GM21576 (cell line): ENCODE results near the gene DENND2A.
"Not testable (repeated sequence)": the region's sequence is repeated elsewhere in the genome, so short reads cannot be mapped to it uniquely, and the experiment has no call there.

Source experiments
- ATAC-seq: cut with Tn5 transposase; IDR thresholded peaks from one replicate; pipeline ENCODE4 v1.9.1; 2021; ENCODE audit warnings: mild to moderate bottlenecking, moderate library complexity; ENCODE audit not compliant: unreplicated experiment

Gene DENND2A

GRCh38 chr7:140674356-140674800, 33.8 kb upstream of the DENND2A start:
- no peak for ATAC-seq

- no peak for ATAC-seq
Measured at GRCh38 chr7:140673774-140674155, 33.2 kb upstream of the DENND2A start.

DNA sequence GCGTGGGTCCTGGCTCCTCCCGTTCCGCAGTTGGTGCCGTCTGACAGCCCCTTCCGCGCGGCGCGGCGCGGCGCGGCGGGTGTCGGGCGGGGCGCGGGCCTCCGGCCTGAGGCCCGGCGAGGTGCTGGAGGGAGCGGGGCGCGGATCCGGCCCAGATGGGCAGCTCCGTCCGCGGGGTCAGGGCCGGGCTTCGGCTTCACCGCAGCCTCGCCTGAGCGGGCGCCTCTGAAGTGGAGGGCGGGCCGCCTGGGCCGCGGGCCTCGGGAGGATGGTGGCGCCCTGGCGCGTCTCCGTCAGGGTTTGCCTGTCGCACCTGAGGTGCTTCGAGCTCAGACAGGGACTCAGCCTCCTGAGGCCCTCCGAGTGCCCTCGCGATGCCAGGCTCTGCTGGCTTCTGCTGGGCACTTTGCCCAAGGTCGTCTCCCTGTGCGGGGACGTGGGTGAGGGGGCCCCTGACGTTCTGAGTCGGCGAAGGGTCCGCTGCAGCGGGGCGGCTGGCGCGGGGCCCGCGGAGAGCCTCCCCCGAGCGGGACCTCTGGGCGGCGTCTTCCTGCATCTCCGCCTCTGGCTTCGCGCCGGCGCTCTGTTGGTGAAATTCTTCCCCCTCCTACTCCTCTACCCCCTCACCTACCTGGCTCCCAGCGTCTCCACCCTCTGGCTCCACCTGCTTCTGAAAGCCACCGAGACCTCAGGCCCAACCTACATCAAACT, 32.6 kb upstream of the DENND2A start:
- ATAC-seq = peak; percentile 23

GRCh38 chr7:140672382-140673062, 31.9 kb upstream of the DENND2A start, which contains the start of gene ADCK2:
Gene ADCK2 (plus strand): TSS chr7:140672945. CDS start chr7:140673331, 386 bp downstream.
- peak; percentile 49 for ATAC-seq

DNA sequence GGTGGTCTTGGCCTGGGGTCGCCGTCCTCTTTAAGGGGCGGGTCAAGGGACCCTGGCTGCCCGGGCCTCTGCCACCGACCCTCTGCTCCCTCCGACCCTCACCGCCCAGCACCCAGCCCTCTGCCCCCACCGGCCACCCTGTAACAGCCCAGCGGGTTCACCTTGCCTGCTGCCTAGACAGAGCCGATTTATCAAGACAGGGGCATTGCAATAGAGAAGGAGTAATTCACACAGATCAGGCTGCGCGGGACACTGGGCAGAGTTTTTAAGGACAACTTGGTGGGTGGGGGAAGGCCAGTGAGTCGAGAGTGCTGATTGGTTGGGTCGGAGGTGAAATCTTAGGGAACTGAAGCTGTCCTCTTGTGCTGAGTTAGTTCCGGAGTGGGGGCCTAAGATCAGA, 31.4 kb upstream of the DENND2A start:
- ATAC-seq = no peak

DNA sequence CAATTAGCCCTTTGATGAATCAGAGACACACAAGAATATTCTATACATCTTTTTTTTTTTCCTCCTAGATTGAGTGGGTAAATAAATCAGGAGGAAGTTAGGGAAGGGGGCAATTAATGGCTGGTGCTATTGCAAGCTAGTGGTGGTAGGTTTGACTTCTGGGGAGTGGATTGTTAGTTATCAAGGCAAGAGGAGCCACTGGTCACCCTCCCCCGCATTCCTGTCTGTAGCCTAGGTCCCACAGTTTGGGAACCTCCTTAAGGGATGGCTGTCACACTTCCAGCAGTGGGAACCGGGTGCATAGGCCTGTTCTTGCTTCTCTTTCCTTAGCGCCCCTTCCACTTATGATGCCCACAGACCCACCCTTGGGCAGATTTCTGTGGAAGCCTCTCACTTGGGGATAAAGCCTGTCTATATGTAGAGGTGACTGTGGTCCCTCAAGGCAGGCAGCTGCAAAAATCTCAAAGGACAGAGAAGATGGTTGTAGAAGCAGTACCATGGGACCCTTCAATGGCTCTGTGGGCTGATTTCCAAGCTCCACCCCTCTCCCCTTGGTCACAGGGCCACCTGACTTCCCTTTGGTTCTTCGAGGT, 29.8 kb upstream of the DENND2A start:
- no peak for ATAC-seq

DNA sequence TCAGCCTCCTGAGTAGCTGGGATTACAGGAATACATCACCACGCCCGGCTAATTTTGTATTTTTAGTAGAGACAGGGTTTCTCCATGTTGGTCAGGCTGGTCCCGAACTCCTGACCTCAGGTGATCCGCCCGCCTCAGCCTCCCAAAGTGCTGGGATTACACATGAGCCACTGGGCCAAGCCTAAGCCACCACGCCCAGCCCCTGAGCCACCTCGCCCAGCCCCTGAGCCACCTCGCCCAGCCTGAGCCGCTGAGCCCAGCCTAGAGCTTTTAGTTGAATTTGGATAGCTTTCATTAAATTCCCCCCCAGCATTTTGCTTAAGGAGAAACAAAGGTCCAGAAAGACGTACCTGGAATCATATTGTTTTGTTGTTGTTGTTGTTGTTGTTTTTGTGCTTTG, 29.2 kb upstream of the DENND2A start:
- not testable (repeated sequence) for ATAC-seq

DNA sequence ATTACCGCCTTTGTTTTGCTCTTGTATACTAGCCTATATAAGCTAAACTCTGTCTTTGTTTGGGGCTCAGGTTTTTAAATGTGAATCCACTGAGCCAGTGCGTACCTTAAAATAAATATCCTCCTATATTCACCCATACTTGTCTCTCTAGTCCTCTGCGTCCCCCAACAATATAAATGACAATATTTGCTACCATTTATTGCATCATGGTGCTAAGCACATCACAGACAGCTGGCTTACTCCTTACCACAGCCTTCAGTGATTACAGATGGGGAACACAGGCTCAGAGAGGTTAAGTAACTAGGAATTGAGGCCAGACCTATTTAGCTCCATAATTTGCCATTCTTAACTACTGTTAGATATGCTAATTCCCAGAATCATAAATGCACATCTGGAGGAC, 28.7 kb upstream of the DENND2A start:
- ATAC-seq = no peak

- no peak for ATAC-seq
Measured at GRCh38 chr7:140668641-140669040, 28.0 kb upstream of the DENND2A start.

- no peak for ATAC-seq
Measured at GRCh38 chr7:140667476-140667875, 26.9 kb upstream of the DENND2A start.

DNA sequence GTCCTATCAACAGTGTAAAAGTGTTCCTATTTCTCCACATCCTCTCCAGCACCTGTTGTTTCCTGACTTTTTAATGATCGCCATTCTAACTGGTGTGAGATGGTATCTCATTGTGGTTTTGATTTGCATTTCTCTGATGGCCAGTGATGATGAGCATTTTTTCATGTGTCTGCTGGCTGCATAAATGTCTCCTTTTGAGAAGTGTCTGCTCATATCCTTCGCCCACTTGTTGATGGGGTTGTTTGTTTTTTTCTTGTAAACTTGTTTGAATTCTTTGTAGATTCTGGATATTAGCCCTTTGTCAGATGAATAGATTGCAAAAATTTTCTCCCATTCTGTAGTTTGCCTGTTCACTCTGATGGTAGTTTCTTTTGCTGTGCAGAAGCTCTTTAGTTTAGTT, 22.3 kb upstream of the DENND2A start:
- ATAC-seq = not testable (repeated sequence)

DNA sequence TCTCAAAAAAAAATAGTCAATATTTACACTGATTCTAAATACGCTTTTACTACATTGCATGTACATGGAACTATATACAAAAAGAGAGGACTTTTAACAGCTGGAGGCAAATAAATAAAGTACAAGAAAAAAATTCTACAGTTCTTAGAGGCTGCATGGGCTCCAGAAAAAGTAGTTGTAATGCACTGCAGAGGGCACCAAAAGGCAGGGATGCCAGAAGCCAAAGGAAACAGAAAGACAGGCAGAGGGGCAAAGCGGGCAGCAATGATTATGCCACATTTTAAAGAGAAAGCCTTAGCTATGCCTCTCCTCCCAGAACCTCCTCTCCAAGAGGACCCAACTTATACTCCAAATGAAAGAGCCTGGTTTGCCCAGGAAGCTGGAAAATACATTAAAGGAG, 20.5 kb upstream of the DENND2A start:
- ATAC-seq = no peak

DNA sequence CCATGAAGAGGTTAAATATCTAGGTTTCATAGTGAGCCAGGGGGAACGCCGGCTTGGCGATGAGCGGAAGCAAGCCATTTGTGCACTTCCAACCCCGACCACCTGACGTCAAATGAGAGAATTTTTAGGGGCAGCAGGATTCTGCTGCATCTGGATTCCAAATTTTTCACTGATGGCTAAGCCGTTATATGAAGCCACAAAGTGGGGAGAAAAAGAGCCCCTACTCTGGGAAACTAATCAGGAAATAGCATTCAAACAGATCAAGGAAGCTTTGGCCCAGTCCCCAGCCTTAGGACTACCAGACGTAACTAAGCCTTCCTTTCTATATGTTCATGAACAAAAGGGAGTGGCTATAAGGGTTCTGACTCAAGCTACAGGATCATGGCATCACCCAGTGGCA, 19.2 kb upstream of the DENND2A start:
- ATAC-seq = no peak

GRCh38 chr7:140657891-140658290, 17.3 kb upstream of the DENND2A start:
- no peak for ATAC-seq

DNA sequence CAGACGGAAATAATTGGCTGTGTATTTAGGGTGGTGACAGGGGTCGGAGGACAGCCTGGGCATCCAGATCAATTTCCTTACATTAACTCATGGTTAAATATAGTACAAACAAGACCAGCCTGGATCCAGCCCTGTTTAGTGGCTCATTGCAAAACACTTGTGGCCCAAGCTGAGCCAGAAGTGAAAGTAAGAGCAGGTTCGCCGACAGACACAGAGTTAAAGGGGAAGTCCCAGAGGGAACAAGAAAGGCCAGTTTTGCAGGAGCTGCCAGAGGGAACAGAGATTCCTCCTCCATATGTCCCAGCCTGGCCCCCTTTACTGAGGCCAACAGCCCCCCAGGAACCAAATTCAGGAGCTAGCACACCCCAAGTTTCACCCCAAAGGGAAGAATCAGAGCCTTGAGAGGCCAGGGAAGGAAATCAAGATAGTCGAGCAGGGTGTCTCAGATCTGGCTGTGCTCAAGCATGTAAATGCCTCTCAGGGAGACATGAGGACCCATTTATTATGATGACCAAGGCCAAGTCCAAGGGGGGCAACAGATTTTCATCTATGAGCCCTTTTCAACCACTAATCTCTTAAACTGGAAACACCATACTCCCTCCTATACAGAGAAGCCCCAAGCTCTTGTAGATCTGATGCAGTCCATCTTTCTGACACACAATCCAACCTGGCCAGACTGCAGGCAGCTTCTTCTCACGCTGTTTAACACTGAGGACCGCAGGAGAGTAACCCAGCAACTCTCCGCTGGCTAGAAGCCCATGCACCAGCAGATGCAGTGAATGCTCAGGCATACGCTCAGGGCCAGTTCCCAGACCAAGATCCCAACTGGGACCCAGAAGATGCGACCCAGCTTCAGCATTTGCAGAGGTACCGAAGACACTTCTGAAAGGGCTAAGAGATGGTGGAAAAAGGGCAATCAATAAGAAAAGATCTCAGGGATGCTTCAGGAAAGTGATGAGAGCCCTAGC, 16.2 kb upstream of the DENND2A start:
- peak; percentile 85 for ATAC-seq

DNA sequence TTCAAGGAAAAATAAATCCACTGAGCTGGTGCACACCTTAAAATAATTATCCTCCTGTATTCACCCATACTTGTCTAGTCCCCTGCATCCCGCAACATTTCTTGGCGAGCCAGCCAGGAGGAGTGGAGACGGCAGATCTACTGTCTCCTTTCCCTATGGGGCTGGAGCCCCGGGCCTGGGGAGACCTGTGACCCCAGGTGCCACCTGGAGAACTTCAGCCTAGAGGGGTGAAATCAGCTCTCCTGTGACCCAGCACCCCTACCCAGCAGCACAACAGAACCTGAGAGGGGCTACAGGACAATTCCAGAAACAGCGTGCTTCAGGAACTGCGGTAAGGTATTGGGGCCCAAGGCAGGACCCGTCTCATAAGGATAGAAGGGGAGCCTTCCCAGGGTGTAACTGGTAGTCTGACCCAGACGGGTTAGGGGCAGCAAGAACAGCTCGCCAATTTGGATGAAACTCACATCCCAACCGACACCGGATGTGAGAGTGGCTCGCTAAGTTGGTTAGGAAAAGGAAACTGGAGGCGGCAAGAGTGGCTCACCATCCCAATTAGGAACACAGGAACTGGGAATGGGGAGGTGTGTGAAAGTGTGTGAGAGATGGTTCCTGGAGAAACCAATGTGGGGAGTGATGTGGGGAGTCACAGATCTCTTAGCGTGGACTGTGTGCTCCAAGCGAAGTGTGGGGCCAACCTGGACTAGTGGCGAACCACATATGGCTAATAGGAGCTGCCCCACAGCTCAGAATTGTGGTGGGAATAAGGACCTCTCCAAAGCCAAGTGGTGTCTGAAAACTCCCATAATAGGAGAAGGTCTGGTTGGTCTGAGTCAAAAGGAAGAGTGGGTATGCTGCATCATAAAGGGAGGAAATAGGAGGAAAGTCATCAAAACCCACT, 15.1 kb upstream of the DENND2A start:
- no peak for ATAC-seq

DNA sequence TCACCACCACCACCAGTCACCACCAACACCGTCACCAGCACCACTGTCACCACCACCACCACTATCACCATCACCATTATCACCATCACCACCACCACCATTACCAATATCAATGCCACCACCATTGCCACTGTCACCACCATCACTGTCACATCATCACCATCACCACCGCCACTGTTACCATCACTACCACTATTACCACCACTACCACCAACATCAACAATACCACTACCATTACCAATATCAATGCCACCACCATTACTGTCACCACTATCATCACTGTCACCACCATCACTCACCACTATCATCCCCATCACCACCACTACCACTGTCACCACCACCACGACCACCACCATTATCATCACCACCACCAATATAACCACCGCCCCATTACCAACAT, 14.0 kb upstream of the DENND2A start:
- no peak for ATAC-seq

DNA sequence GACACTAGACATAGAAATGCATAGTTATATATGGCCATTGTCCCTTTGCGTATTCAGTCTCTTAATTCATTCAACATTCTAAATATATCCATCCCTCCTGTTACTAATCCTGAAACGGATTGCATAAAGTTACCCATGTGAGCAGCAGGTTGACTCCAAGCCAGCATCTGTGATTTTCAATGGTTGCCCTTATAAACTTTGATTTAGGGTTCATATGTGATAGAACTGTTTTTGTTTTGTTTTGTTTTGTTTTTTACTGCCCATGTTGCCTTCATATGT, 13.4 kb upstream of the DENND2A start:
- ATAC-seq = no peak

- ATAC-seq = no peak
Measured at GRCh38 chr7:140653319-140654108, 12.9 kb upstream of the DENND2A start.
